ENCODE data around the gene OXER1.

The OXER1 gene

GRCh38 chr2:42804338-42804737 is 40.4 kb upstream of the OXER1 start:
- H3K4me3 ChIP-seq (ENCODE audit: low read length): no peak overlapping the region
- H3K9me3 ChIP-seq (ENCODE audit: control insufficient read depth, insufficient read depth, low read length): no peaks in the 10 kb centered on the region
- H3K36me3 ChIP-seq (ENCODE audit: control insufficient read depth, low read length): no peaks in the 10 kb centered on the region
- H3K4me2 ChIP-seq (ENCODE audit: low read length): no peak overlapping the region
- no peak for TF ChIP-seq EZH2phosphoT487 (IDR thresholded peaks at IDR 0.05; ENCODE audit: borderline replicate concordance, low read length)
- TF ChIP-seq, protein P1, sequence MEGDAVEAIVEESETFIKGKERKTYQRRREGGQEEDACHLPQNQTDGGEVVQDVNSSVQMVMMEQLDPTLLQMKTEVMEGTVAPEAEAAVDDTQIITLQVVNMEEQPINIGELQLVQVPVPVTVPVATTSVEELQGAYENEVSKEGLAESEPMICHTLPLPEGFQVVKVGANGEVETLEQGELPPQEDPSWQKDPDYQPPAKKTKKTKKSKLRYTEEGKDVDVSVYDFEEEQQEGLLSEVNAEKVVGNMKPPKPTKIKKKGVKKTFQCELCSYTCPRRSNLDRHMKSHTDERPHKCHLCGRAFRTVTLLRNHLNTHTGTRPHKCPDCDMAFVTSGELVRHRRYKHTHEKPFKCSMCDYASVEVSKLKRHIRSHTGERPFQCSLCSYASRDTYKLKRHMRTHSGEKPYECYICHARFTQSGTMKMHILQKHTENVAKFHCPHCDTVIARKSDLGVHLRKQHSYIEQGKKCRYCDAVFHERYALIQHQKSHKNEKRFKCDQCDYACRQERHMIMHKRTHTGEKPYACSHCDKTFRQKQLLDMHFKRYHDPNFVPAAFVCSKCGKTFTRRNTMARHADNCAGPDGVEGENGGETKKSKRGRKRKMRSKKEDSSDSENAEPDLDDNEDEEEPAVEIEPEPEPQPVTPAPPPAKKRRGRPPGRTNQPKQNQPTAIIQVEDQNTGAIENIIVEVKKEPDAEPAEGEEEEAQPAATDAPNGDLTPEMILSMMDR (IDR thresholded peaks at IDR 0.05; ENCODE audit: low read depth, low read length, poor library complexity, severe bottlenecking): no peak
- H3K27ac ChIP-seq (ENCODE audit: low read depth, low read length): no peak overlapping the region
- H3F3A ChIP-seq (ENCODE audit: control insufficient read depth, insufficient read depth): no peaks in the 10 kb centered on the region
- no peaks in the 10 kb centered on the region for H4K20me1 ChIP-seq (ENCODE audit: control insufficient read depth, insufficient read depth, low read depth, low read length)
- H3K4me1 ChIP-seq (ENCODE audit: control insufficient read depth, low read length): peaks cover 8% of the 10 kb centered on the region
- H3K9me2 ChIP-seq (replicated peaks; ENCODE audit: control insufficient read depth, low read length): no peaks in the 10 kb centered on the region
- H3K79me2 ChIP-seq (ENCODE audit: control insufficient read depth, low read length): no peaks in the 10 kb centered on the region
- H3K27me3 ChIP-seq (ENCODE audit: control insufficient read depth, low read length): peaks cover 3% of the 10 kb centered on the region; the same call in 1 of the 2 replicates

GRCh38 chr2:42802150-42802549 is 38.2 kb upstream of the OXER1 start:
- no peaks in the 10 kb centered on the region for H4K20me1 ChIP-seq (ENCODE audit: control insufficient read depth, insufficient read depth, low read depth, low read length)
- no peak overlapping the region for H3K4me2 ChIP-seq (ENCODE audit: low read length)
- H3K4me3 ChIP-seq (ENCODE audit: low read length): no peak overlapping the region
- peaks cover 3% of the 10 kb centered on the region; the same call in 1 of the 2 replicates for H3K27me3 ChIP-seq (ENCODE audit: control insufficient read depth, low read length)
- H3K36me3 ChIP-seq (ENCODE audit: control insufficient read depth, low read length): no peaks in the 10 kb centered on the region
- TF ChIP-seq, protein P1 (IDR thresholded peaks at IDR 0.05; ENCODE audit: low read depth, low read length, poor library complexity, severe bottlenecking): no peak
- TF ChIP-seq EZH2phosphoT487 (IDR thresholded peaks at IDR 0.05; ENCODE audit: borderline replicate concordance, low read length): no peak
- no peaks in the 10 kb centered on the region for H3K79me2 ChIP-seq (ENCODE audit: control insufficient read depth, low read length)
- H3F3A ChIP-seq (ENCODE audit: control insufficient read depth, insufficient read depth): no peaks in the 10 kb centered on the region
- peaks cover 2% of the 10 kb centered on the region for H3K4me1 ChIP-seq (ENCODE audit: control insufficient read depth, low read length)
- H3K9me3 ChIP-seq (ENCODE audit: control insufficient read depth, insufficient read depth, low read length): no peaks in the 10 kb centered on the region
- H3K9me2 ChIP-seq (replicated peaks; ENCODE audit: control insufficient read depth, low read length): no peaks in the 10 kb centered on the region
- H3K27ac ChIP-seq (ENCODE audit: low read depth, low read length): no peak overlapping the region

GRCh38 chr2:42801381-42801780 is 37.4 kb upstream of the OXER1 start:
- H3K4me1 ChIP-seq (ENCODE audit: control insufficient read depth, low read length): peaks cover 9% of the 10 kb centered on the region
- H3K27ac ChIP-seq (ENCODE audit: low read depth, low read length): no peak overlapping the region
- no peaks in the 10 kb centered on the region for H3K36me3 ChIP-seq (ENCODE audit: control insufficient read depth, low read length)
- no peak overlapping the region for H3K4me3 ChIP-seq (ENCODE audit: low read length)
- TF ChIP-seq, protein P1 (IDR thresholded peaks at IDR 0.05; ENCODE audit: low read depth, low read length, poor library complexity, severe bottlenecking): no peak
- no peak for TF ChIP-seq EZH2phosphoT487 (IDR thresholded peaks at IDR 0.05; ENCODE audit: borderline replicate concordance, low read length)
- no peak overlapping the region for H3K4me2 ChIP-seq (ENCODE audit: low read length)
- no peaks in the 10 kb centered on the region for H4K20me1 ChIP-seq (ENCODE audit: control insufficient read depth, insufficient read depth, low read depth, low read length)
- H3K27me3 ChIP-seq (ENCODE audit: control insufficient read depth, low read length): peaks cover 3% of the 10 kb centered on the region; the same call in 1 of the 2 replicates
- H3F3A ChIP-seq (ENCODE audit: control insufficient read depth, insufficient read depth): no peaks in the 10 kb centered on the region
- no peaks in the 10 kb centered on the region for H3K9me2 ChIP-seq (replicated peaks; ENCODE audit: control insufficient read depth, low read length)
- H3K79me2 ChIP-seq (ENCODE audit: control insufficient read depth, low read length): no peaks in the 10 kb centered on the region
- H3K9me3 ChIP-seq (ENCODE audit: control insufficient read depth, insufficient read depth, low read length): no peaks in the 10 kb centered on the region
